Fibroblast of skin of abdomen (primary cell): ENCODE data around the gene SDR39U1.
A peak's percentile ranks its signal among the peaks of the same experiment; 100 is the strongest.

Experiments
- DNase-seq: peaks from one replicate; pipeline ENCODE4 v3.0.0-alpha.2; 2013

SDR39U1 gene

DNA sequence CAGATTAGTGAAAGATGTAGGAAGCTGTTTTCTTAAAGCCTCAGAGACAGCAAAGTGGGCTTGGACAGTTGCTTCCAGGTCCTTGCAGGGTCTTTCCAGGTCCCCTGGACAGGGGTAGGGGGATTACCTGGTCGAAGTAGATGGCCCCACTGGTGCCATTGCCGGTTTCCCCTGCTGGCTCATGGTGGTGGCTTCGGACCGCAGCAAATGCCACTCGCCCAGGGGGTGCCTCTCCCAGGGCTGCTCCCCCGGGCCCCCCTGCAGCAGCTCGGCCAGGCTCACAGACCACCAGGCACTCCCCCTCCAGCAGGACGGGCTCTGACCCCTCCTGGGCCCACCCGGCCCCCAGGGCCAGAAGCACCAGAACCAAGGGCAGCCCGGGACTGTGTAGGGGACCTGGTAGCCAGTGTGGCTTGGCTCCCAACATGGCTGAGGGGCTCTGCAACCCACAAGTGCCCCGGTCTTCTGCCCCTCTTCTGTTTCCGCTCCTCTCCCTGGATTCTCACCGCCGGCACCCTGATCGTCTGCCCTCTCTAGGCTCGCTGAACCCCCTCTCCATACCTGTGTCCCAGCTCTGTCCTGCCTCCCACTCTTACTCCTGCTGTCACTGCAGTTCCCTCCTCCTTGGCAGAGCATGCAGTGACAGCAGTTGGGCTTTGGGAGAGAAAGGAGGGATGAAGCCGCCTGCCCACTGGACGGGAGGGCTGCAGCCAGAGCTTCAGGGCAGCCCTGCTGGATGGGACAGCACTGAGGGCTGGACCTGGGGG is 13.8 kb downstream of the SDR39U1 start:
- no peak for DNase-seq

DNA sequence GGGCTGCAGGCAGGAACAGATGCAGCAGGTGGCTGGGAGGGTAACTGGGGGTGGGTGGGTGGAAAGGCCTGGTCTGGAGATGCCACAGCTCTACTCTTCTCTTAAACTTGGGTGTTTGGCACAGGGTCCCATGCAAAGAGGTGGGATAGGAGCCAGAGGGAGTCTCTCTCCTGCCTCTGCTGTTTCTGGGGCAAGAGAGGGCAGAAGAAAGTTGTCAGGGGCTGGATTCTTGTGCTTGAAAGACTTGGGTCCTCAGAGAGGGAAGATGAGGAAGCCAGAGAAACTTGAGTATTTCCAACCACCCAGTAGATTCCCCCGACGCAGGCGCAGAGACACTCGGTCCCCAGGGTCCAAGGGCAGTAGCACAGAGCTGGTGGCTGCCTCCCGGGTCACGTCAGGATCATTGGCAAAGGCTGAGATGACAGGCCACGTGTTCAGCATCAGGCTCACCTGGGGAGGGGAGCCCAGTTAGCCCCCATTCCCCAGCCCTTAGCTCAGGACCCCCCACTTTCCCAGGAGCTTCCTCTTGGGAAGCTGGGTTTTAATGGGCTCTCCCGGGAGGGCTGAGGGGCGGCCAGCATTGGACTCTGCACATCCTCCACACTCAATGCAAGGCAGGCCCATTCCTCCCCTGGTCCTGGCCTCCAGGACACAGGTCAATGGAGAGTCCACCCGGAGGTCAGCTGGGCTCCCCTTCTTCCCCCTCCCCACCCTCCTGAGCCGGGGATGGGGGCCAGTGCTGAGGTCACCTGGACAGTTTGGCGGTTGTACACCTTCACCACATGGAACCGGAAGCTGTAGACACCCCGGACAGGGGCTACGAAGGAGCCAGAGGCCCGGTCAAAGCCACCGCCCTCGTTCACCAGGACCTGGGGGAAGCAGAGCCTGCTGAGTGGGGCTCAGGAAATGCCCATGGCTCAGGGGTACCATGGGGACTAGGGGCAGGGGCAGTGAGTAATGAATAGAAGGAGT is 14.8 kb downstream of the SDR39U1 start:
- DNase-seq, result no peak

DNA sequence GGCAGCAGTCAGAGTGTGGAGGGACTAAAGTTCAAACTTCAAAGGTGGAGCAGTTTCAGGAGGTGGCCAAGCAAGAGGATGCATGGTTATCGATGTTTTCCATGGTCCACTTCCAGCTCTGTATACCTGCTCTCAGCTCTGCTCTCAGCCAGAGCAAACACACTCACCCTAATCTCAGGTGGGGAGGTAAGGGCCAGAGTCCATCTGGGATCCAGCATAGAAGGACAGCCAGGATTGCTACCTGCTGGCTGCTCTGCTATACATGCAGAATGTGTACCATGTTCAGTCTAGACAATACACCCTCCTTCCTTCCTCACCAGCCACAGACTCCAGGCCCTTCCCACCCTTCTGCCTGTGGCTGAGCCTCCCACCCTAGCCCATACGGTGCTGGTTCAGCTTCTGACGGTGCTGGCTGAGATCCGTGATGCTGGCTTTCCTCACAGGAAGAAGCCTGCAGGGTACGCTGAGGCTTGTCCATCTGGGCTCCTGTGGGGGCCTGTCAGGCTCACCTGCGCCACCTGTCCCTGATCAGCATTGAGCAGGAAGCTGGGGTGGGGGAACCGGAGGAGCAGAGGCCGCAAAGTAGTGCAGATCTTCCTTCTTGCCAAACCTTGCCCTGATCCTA is 15.6 kb downstream of the SDR39U1 start:
- no peak for DNase-seq

DNA sequence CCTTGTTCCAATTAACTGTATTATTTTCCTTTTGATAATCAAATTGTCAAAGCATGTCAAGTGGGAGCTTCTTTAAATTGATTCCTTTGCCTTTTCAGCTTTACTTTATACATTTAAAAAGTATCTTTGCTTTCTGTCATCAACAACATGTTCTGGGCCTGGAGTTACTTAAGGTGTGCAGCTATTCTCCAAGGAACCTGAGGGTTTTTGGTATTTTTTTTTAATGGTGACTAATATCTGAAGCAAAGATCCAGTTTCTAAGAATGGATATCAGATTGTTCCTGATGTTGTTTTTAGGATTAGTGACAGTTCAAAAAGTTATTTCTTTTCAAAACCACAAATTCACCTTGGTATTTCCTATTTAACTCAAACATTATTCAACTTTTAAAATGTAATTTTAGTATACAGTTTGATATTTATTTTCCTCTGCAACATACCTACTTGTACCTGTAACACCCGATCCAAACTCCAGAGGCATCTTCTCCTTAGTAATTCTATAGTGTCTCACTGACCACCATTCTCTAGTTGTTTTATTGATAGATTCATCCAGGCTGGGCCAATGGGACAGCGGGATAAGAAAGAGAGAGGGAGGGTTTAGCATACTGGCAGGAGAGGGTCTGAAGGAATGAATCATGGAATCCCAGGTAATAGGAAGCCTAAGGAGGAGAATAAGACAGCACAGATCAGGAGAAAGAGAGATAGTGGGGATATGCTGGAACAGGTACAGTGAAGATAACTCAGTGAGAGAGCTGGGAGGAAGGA is 16.2 kb downstream of the SDR39U1 start:
- DNase-seq, result no peak

DNA sequence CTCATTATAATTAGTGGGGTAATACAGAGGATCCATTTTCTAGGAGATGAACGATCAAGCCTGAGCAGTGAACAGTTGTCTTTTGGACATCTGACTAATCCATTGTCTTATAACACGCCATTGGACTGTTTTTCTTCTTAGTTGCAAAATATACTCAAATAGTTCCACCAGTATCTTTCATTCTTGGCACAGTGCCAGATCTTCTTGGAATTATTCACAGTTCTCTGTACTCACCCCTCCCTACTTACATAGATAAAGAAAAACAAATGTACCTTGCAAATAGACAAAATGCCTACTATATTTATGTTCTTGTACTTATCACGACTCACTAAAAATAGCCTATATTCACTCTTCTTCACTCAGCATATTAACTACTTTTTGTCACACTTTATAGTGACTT is 16.9 kb downstream of the SDR39U1 start:
- peak; percentile 67 for DNase-seq

DNA sequence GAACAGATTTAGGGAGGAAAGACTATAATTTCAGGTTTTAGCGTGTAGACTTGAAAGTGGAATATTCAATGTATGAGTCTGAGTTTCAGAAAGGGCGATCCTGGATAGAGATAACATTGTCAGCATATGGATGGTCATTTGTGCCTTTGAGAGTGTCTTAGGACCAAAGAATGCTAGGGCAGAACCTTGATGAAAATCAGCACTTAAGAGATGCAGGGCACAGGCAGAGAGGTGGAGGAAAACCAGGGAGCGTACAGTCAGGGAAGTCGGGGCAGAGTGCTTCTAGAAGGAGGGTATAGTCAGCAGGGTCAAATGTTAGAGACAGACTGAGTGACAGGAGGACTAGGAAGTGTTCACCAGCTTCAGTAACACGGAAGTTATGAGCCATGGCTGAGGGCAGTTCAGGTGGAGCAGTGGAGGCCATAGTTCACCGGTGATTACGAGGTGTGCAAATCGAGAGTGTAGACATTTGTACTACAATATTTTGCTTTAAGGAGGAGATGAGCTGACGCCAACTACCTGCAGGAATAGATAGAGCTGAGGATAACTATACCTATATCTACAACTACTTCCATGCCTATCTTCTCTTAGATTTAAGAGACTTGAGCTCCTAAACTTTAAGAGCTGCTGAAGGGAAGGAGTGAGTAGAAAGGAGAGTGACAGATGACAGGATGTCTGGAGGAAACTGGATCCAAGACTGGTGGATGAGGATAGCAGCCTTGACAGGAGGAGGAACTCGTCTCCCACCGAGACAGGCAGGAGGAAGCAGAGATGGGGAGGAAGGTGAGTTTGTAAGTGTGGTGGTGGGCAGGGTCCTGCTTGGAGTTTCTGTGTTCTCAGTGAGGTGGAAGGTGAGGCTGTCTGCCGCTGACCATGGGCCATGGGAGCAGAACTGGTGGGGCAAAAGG is 19.6 kb downstream of the SDR39U1 start:
- DNase-seq, result no peak

DNA sequence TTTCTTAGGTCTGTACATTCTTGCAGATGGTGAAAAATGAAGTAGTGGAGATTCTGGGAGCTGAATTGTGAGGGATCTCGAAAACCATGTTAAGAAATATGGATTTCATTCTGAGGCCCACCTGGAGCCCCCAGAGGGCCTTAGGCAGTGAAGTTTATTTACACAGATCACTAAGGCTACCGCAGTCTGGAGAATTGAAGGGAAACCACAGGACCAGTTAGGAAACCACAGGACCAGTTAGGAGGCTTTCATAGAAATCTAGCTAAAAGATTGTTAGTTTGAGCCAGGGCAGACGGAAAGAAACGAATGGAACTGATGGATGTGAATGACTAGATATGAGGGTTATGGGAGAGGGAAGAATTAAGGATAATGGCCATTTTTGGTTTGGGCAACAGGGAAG is 20.3 kb downstream of the SDR39U1 start:
- no peak for DNase-seq

DNA sequence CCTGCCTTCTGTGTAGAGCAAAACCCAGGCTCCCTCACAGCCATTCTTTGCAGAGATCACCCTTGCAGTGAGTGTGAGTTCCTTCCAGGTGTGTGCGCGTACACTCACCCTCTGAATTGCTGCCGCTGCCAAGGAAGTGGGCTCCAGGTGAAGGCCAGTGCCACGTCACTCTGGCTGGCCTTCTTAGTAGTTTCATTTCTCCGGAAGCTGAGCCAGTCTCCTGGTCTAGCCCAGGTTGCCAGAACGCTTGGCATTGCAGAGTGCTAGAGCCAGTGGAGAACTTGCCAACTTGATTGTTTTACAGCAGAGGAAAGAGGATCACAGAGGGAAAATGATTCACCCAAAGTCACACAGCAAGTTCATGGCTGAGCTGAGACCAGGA is 24.1 kb downstream of the SDR39U1 start:
- DNase-seq, result no peak

DNA sequence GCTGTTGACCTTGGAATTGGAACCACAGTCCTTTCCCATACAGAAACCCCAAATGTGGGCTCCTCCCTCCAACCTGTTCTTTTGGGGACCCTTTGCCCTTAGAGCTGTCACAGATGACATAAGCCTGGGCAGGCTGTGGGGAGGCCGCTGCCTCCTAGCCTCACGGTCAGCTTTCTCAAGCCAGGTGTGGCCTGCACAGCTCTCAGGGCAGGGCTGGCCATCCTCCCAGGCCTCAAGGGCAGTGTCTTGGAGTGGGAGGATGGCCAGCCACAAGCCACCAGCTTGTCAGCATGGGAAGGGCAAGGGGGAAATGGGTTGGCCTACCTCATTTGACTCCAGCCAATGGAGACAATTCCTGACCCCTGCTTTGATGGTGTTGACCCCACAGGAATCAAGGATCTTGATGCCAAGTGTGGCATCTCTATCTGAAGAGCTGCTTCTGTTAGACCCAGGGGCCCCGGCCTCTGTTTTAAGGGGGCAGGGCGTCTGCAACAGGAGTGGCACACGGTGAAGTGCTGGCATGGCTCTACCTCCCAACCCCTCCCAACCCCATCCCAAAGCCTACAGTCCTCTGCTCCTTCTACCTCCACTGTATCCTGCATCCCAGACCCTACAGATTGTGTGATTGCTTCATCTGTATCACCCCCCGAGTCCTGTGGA is 24.6 kb downstream of the SDR39U1 start:
- DNase-seq, result no peak

DNA sequence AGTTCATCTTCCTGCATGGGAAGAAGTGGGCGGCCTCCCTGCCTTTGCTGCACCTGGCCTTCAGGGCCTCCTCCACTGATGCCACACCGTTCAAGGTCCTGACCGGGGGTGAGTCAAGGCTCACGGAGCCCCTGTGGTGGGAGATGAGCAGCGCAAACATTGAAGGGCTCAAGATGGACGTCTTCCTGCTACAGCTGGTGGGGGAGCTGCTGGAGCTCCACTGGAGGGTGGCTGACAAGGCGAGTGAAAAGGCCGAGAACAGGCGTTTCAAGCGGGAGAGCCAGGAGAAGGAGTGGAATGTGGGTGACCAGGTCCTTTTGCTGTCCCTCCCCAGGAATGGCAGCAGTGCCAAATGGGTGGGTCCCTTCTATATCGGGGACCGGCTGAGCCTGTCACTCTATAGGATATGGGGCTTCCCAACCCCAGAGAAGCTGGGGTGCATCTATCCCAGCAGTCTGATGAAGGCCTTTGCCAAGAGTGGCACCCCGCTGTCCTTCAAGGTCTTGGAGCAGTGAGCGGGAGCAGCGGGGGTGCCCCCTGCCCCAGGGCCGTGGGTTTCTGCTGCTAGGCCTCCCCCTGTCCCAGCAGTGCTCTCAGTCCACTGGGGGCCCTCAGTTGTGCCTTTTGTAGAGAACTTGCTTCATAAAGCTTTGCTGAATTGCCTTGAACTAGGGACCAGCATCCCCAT is 25.5 kb downstream of the SDR39U1 start:
- DNase-seq, result no peak

DNA sequence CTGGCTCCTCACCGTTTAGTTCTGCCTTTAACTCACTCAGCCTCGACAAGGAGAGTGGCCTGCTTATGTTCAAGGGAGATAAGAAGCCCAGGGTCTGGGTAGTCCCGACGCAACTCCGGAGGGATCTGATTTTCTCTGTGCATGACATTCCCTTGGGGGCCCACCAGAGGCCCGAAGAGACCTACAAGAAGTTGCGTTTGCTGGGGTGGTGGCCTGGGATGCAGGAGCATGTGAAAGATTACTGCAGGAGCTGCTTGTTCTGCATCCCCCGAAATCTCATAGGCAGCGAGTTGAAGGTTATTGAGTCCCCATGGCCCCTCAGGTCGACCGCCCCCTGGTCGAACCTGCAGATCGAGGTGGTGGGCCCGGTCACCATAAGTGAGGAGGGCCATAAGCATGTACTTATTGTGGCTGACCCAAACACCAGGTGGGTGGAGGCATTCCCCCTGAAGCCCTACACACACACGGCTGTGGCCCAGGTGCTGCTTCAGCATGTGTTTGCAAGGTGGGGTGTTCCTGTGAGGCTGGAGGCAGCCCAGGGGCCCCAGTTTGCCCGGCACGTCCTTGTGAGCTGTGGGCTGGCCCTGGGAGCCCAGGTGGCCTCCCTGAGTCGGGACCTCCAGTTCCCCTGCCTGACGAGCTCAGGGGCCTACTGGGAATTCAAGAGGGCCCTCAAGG is 26.2 kb downstream of the SDR39U1 start:
- no peak for DNase-seq

DNA sequence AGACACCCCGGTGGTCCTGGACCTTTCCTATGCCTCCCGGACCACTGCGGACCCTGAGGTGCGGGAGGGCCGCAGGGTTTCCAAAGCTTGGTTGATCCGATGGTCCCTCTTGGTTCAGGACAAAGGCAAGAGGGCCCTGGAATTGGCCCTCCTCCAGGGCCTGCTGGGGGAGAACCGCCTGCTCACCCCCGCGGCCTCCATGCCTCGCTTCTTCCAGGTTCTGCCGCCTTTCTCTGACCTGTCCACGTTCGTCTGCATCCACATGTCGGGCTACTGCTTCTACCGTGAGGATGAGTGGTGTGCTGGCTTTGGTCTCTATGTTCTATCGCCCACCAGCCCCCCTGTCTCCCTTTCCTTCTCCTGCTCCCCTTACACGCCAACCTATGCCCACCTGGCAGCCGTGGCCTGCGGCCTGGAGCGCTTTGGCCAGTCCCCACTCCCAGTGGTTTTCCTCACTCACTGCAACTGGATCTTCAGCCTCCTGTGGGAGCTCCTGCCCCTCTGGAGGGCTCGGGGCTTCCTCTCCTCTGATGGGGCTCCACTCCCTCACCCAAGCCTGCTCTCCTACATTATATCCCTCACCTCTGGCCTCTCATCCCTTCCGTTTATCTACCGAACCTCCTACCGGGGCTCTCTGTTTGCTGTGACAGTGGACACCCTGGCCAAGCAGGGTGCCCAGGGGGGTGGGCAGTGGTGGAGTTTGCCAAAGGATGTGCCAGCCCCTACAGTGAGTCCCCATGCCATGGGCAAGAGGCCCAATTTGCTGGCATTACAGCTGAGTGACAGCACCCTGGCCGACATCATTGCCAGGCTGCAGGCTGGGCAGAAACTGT is 26.9 kb downstream of the SDR39U1 start:
- no peak for DNase-seq

DNA sequence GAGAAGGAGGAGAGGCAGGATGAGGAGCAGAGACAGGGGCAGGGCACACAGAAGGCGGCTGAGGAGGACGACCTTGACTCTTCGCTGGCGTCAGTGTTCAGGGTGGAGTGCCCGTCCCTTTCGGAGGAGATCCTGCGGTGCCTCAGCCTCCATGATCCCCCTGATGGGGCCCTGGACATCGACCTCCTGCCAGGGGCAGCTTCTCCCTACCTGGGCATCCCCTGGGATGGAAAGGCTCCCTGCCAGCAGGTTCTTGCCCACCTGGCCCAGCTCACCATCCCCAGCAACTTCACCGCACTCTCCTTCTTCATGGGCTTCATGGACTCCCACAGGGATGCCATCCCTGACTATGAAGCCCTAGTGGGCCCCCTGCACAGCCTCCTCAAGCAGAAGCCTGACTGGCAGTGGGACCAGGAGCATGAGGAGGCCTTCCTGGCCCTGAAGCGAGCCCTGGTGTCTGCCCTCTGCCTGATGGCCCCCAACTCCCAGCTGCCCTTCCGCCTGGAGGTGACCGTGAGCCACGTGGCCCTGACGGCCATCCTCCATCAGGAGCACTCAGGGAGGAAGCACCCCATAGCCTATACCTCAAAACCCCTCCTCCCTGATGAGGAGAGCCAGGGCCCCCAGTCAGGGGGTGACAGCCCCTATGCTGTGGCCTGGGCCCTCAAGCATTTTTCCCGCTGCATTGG is 27.7 kb downstream of the SDR39U1 start:
- DNase-seq, result no peak

DNA sequence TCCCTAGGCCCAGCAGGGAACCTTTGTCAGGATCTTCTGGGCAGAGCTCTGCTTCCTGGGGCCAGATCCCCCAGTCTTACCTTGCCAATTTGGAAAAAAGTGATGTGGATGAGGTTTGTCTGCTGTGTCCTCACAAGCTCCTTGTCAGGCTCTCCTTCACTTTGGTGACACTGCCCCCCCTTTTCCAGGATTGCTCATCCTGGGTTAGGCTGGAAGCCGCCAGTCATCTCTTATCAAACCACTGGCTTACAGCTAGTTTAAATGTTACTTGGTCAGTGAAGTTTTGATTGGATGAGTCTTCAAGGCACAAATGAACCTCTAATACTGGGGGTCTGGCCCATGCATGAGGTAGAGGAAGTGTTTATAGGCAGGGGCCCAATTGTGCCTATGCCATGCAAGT is 28.5 kb downstream of the SDR39U1 start:
- no peak for DNase-seq

DNA sequence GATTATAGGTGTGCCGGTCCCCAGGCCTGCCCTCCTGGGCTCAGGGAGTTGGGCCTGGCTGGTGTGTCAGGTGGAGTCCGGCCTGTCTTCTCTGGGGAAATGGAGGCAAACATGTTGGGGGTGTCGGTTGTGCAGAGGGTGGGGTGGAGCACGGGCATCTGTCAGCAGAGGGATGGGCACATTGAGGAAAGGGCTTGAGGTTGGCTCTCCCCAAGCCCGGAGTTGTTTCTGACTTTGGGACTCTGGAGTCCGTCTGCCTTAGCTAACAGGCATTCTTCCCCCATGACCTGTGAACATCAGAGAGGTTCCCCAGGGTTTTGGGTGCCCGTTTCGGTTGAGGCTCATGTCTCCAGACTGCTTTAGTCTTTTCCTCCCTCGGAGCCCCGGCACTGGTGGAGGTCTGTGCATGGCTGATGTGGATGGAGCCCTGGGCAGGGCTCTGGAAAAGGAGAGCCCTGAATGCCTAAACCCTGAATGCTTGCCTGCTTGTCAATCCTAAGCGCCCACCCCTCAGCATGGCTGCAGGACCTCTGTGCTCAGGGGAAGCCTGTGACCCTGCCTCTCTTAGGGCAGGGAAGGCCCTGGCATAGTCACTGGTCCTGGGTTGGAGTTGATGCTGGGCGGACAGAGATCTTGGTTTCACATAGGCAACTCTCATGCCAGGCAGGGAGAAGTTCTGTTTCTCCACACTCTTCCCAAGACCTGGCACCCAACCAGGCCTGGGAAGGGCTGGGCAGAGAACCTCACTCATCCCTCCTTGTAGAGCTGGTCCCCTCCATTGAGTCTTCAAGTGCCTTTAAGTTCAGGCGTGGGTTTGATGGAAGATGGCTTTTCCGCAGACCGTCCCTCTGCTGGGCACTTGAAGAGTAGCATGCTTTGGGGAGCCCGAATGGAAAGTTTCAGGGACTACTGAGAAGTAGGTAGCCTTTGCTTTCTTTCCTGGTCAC is 30.9 kb downstream of the SDR39U1 start:
- DNase-seq, result peak; percentile 53

DNA sequence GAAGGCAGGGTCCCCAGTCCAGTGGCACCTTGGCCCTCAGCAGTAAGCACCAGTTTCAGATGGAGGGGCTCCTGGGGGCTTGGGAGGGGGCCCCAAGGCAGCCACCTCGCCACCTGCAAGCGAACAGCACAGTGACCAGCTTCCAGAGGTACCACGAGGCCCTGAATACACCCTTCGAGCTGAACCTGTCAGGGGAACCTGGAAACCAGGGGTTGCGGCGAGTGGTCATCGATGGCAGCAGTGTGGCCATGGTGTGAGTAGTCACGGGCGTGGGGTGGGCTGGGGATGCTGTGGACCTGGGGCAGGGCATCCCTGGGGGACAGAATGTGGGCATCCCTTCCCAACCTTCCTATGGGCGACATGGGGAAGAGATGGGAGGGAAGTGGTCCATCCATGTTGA is 32.6 kb downstream of the SDR39U1 start:
- DNase-seq, result no peak

DNA sequence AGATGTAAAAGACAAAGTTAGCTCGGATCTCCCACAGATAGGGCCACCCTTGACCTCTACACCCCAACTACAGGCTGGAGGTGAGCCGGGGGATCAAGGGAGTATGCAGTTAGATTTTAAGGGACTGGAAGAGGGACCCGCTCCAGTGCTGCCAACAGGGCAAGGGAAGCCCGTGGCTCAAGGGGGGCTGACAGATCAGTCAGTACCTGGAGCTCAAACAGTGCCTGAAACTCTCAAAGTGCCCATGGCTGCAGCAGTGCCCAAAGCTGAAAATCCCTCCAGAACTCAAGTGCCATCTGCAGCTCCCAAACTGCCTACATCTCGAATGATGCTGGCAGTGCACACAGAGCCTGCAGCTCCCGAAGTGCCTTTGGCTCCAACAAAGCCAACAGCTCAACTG is 33.4 kb downstream of the SDR39U1 start:
- DNase-seq, result no peak
